ENCODE results near the gene EPS8L1.

DNA sequence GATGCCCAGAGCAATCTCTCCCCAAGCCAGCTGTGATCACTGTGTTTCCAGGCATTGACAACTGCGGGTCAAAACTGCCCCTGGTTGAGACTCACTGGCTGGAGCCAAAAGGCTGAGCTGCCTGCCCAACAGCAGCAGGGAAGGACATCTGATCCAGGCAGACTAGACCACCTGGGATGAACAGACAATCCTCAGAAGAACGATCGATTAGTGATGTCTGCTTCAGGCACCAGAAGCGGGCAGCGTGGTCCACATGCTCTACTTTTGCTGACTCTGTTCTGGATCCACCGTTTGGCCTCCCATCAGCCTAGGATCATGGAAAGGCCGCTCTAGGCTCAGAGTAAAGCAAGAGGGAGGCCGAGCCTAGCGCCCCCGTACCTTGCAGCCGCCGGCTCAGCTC is 27.7 kb upstream of the EPS8L1 start:
- TF ChIP-seq, protein P1, sequence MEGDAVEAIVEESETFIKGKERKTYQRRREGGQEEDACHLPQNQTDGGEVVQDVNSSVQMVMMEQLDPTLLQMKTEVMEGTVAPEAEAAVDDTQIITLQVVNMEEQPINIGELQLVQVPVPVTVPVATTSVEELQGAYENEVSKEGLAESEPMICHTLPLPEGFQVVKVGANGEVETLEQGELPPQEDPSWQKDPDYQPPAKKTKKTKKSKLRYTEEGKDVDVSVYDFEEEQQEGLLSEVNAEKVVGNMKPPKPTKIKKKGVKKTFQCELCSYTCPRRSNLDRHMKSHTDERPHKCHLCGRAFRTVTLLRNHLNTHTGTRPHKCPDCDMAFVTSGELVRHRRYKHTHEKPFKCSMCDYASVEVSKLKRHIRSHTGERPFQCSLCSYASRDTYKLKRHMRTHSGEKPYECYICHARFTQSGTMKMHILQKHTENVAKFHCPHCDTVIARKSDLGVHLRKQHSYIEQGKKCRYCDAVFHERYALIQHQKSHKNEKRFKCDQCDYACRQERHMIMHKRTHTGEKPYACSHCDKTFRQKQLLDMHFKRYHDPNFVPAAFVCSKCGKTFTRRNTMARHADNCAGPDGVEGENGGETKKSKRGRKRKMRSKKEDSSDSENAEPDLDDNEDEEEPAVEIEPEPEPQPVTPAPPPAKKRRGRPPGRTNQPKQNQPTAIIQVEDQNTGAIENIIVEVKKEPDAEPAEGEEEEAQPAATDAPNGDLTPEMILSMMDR (conservative IDR thresholded peaks at IDR 0.05; ENCODE audit: low read depth, low read length): no peak
- TF ChIP-seq EZH2 (IDR thresholded peaks at IDR 0.05; ENCODE audit: borderline replicate concordance, low read depth, low read length, poor library complexity, severe bottlenecking): no peak
